Natural killer cell (primary cell): ENCODE data around the gene MPHOSPH9. TPM values are rescaled to one million over a fixed set of nuclear protein-coding genes. Genes with fewer than 3 reads are reported as not detected.

Source experiments
- ATAC-seq, 3 donors: fragments of 150-1000 bp in 2 of 3; fragments of 200-7000 bp in 1 of 3; cut with Tn5 transposase; 1 replicate in 1 of 3; 2 replicates in 2 of 3; pipeline ENCODE4 v1.10.0; 2021; ENCODE audit warnings: mild to moderate bottlenecking in 2 of 3, moderate library complexity in 2 of 3
- DNase-seq, 2 donors: peaks; one replicate each; pipeline versions ENCODE4 v3.0.0 to v3.0.0-alpha.2; 2013 to 2021; ENCODE audit warnings: mixed read lengths in 1 of 2
- H3K27ac ChIP-seq: one replicate; pipeline ENCODE4 v1.5.1; 2013; ENCODE audit warnings: mild to moderate bottlenecking, low read length
- H3K27me3 ChIP-seq: one replicate; pipeline ENCODE4 v1.6.1; 2013; ENCODE audit warnings: low read length; ENCODE audit not compliant: control insufficient read depth, insufficient read depth
- H3K36me3 ChIP-seq: one replicate; pipeline ENCODE4 v1.6.1; 2013; ENCODE audit warnings: low read length; ENCODE audit not compliant: control insufficient read depth, insufficient read depth
- H3K4me1 ChIP-seq: one replicate; pipeline ENCODE4 v1.6.1; 2013; ENCODE audit warnings: low read length; ENCODE audit not compliant: control insufficient read depth, insufficient read depth
- H3K4me3 ChIP-seq: one replicate; pipeline ENCODE4 v1.5.1; 2013; ENCODE audit warnings: low read length
- H3K9me3 ChIP-seq: one replicate; pipeline ENCODE4 v1.6.1; 2013; ENCODE audit warnings: low read length; ENCODE audit not compliant: control insufficient read depth, insufficient read depth
- H3K27ac Mint-ChIP-seq, 2 donors: one replicate each; pipeline ENCODE4 v1.8.0; 2022; ENCODE audit warnings: mild to moderate bottlenecking in 2 of 2, mixed read lengths in 2 of 2, moderate library complexity in 1 of 2
- H3K27me3 Mint-ChIP-seq, 2 donors: one replicate each; pipeline ENCODE4 v1.8.0; 2022; ENCODE audit warnings: low read depth in 2 of 2, mixed read lengths in 2 of 2
- H3K36me3 Mint-ChIP-seq: one replicate; pipeline ENCODE4 v1.8.0; 2022; ENCODE audit warnings: mixed read lengths
- H3K4me1 Mint-ChIP-seq, 2 donors: one replicate each; pipeline ENCODE4 v1.8.0; 2022; ENCODE audit warnings: mixed read lengths in 2 of 2
- H3K4me3 Mint-ChIP-seq: one replicate; pipeline ENCODE4 v1.8.0; 2022; ENCODE audit warnings: mild to moderate bottlenecking, moderate library complexity, mixed read lengths
- H3K9me3 Mint-ChIP-seq, 2 donors: one replicate each; pipeline ENCODE4 v1.8.0; 2022; ENCODE audit warnings: mixed read lengths in 2 of 2
- WGBS: methylation state at CpG from one replicate; pipeline ENCODE4 v1.1.7; 2013; ENCODE audit warnings: missing lambda C conversion rate; ENCODE audit not compliant: insufficient coverage; 5-methylcytosine and 5-hydroxymethylcytosine counted together
- intact Hi-C: fragments of 100-400 bp; cut with micrococcal nuclease; formaldehyde crosslinking; loops from one replicate; pipeline ENCODE4 v1.14.2; 2022
- total RNA-seq, 4 donors: library from RNA; stranded (reverse); fragments of 120-200 nt in 1 of 4; gene quantifications; one replicate each; pipeline versions ENCODE4 v1.2.3 to v1.2.4, GENCODE V29; 2013 to 2022
- TF ChIP-seq, protein P1 (sequence below): fragments of 200-600 bp; IDR thresholded peaks from one replicate; pipeline ENCODE4 v1.8.0; 2022; ENCODE audit warnings: antibody characterized with exemption

The MPHOSPH9 gene
- total RNA-seq, 3 donors from 2014 or later (not counting 1 experiment from before 2014, with no cell fraction given) = 97.6 to 114 (median 109) TPM

DNA sequence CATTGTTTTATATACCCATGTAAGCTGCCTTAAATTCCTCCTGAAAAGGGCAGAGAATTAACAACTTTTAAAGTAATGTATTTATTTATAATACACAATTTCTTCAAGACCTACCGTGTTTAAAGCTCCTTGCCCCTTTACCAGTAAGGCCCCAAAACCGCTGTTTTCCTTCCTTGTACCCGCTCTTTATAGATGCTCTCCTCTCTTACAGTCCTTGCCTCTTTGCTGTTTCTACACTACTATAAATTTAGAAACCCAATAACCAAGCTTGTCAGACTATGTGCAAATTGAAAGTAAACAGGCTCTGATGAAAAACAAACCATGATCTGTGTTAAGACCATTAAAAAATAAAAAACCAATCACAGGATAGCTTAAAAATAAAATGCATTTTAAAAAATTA lies 3.9 kb downstream of the MPHOSPH9 start:
- Histone ChIP-seq H3K4me1 (peaks cover 20% of the 10 kb centered on the region), H3K9me3 (no peaks in the 10 kb centered on the region), H3K36me3 (peaks cover 2% of the 10 kb centered on the region), H3K4me3 (no peak overlapping the region), H3K27ac (peak overlapping the region; percentile 70), H3K27me3 (no peaks in the 10 kb centered on the region)
- WGBS = 6% methylated on average over 3 of the region's 3 CpGs
- TF ChIP-seq, protein P1, sequence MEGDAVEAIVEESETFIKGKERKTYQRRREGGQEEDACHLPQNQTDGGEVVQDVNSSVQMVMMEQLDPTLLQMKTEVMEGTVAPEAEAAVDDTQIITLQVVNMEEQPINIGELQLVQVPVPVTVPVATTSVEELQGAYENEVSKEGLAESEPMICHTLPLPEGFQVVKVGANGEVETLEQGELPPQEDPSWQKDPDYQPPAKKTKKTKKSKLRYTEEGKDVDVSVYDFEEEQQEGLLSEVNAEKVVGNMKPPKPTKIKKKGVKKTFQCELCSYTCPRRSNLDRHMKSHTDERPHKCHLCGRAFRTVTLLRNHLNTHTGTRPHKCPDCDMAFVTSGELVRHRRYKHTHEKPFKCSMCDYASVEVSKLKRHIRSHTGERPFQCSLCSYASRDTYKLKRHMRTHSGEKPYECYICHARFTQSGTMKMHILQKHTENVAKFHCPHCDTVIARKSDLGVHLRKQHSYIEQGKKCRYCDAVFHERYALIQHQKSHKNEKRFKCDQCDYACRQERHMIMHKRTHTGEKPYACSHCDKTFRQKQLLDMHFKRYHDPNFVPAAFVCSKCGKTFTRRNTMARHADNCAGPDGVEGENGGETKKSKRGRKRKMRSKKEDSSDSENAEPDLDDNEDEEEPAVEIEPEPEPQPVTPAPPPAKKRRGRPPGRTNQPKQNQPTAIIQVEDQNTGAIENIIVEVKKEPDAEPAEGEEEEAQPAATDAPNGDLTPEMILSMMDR = no peak
- Mint-ChIP-seq H3K36me3 (no peaks in the 10 kb centered on the region), H3K27me3 (no peaks in the 10 kb centered on the region), H3K4me1 (peaks cover 52 to 54% of the 10 kb centered on the region in 2 donors), H3K4me3 (peak overlapping the region; percentile 69), H3K27ac (peak overlapping the region; percentile 83 to 90), H3K9me3 (no peaks in the 10 kb centered on the region)
- DNase-seq (no peak), ATAC-seq (no peak)
- intact Hi-C loops = no loop called here

DNA sequence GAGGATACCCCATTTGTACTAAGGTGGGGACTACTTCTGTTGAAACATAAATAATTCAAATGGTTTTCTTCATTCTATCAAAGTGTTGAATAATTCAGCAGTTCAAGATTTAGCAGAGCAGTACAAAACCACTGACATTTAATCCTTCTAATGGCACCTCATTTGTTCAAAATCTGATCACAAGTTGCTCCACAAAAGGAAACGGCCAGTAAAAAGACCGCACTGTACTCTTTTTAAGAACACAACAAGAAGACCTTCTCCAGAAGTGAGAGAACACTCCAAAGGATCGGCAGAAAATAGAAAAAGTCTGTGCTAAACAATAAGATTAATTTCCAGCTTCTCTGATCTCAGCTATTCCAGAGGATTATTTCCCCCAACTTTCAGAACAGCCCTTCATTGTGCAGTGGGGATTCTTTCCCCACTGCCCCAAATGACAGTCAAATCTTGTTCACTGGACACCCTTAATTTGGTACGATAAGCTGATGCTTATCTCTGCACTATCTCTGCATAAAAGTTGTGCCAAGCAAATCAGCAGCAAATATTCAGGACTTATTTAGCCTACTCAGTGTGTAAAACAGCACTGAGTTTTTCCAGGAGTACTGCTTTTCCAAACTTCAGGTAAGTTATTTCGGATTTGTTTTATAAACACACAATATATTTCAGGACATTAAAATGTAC lies 5.2 kb downstream of the MPHOSPH9 start:
- H3K4me1 ChIP-seq = peaks cover 26% of the 10 kb centered on the region
- H3K4me1 Mint-ChIP-seq = peaks cover 47 to 49% of the 10 kb centered on the region in 2 donors
- ATAC-seq (no peak), DNase-seq (no peak)
- no peaks in the 10 kb centered on the region for H3K9me3 Mint-ChIP-seq
- H3K9me3 ChIP-seq = no peaks in the 10 kb centered on the region
- peak overlapping the region; percentile 83 to 90 for H3K27ac Mint-ChIP-seq
- H3K4me3 ChIP-seq = no peak overlapping the region
- H3K27me3 ChIP-seq = no peaks in the 10 kb centered on the region
- intact Hi-C loops = no loop called here
- H3K4me3 Mint-ChIP-seq = peak overlapping the region; percentile 7
- no peaks in the 10 kb centered on the region for H3K36me3 Mint-ChIP-seq
- TF ChIP-seq, protein P1 = no peak
- peak overlapping the region; percentile 41 for H3K27ac ChIP-seq
- no peaks in the 10 kb centered on the region for H3K27me3 Mint-ChIP-seq
- peaks cover 2% of the 10 kb centered on the region for H3K36me3 ChIP-seq
- 46% methylated on average over 5 of the region's 5 CpGs for WGBS

DNA sequence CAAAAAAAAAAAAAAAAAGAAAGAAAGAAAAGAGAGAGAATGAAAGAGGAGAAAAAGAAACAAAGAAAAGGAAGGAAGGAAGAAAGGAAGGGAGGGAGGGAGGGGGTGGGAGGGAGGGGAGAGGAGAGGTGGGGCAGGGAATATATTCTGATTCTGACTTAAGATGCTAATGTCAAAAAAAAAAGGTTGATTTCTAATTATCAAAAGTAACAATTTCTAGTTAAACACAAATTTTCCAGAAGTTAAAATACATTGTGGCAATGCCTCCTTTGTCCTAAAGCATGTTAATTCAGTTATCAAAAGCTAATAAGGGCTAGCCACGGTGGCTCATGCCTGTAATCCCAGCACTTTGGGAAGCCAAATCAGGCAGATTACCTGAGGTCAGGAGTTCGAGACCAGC lies 7.5 kb downstream of the MPHOSPH9 start:
- H3K27ac Mint-ChIP-seq = peak overlapping the region in 1 of 2 donors; percentile 45
- no peak for ATAC-seq

More for the DNA sequence above, 7.5 kb downstream of the MPHOSPH9 start:
- no peak for DNase-seq
- Histone ChIP-seq H3K36me3 (peaks cover 10% of the 10 kb centered on the region), H3K4me3 (no peak overlapping the region), H3K27me3 (no peaks in the 10 kb centered on the region), H3K9me3 (no peaks in the 10 kb centered on the region), H3K4me1 (peaks cover 20% of the 10 kb centered on the region), H3K27ac (no peak overlapping the region)
- 100% methylated on average over 2 of the region's 2 CpGs for WGBS
- Mint-ChIP-seq H3K4me3 (no peak overlapping the region), H3K36me3 (peaks cover 8% of the 10 kb centered on the region), H3K9me3 (no peaks in the 10 kb centered on the region), H3K27me3 (no peaks in the 10 kb centered on the region), H3K4me1 (peaks cover 31 to 36% of the 10 kb centered on the region in 2 donors)
- intact Hi-C loops = no loop called here
- TF ChIP-seq, protein P1 = no peak
